ENCODE data around the gene FGF14.

- TF ChIP-seq CTCF (IDR thresholded peaks at IDR 0.05; ENCODE audit: low read depth, low read length) = no peak
- no peak for TF ChIP-seq EZH2phosphoT487 (IDR thresholded peaks at IDR 0.05; ENCODE audit: low read depth)
Observed at GRCh38 chr13:102071711-102072110, 330.1 kb downstream of the FGF14 start.
